Brain microvascular endothelial cell (primary cell): ENCODE measurements around the gene MYO15A.

Source experiments
- DNase-seq: peaks from one replicate; pipeline ENCODE4 v3.0.0-alpha.2; 2020
- H3K27ac ChIP-seq: fragments of 250-450 bp; sonication (Bioruptor Pico); 2 replicates; pipeline ENCODE4 v1.5.1; 2020; ENCODE audit warnings: mild to moderate bottlenecking, moderate library complexity
- H3K27me3 ChIP-seq: fragments of 250-450 bp; sonication (Bioruptor Pico); replicated peaks from 2 replicates; pipeline ENCODE4 v1.5.1; 2020; ENCODE audit warnings: mild to moderate bottlenecking
- H3K36me3 ChIP-seq: fragments of 250-450 bp; sonication (Bioruptor Pico); replicated peaks from 2 replicates; pipeline ENCODE4 v1.5.1; 2020; ENCODE audit warnings: mild to moderate bottlenecking
- H3K4me3 ChIP-seq: 2 replicates; pipeline ENCODE4 v1.5.1; 2011; ENCODE audit warnings: low read depth, mild to moderate bottlenecking, control low read depth, low read length, moderate library complexity
- in situ Hi-C: cut with HindIII; loops from 2 replicates; pipeline ENCODE4 v1.10.0; 2017; ENCODE audit warnings: low sequenced_read_pairs, low pct_ligation_motif_present
- TF ChIP-seq, protein P1 (sequence below): IDR thresholded peaks from 2 replicates; pipeline ENCODE4 v1.5.1; 2011; ENCODE audit warnings: low read depth, mild to moderate bottlenecking, moderate library complexity, low read length, control low read depth, inconsistent platforms; ENCODE audit errors: missing control alignments

Gene MYO15A

DNA sequence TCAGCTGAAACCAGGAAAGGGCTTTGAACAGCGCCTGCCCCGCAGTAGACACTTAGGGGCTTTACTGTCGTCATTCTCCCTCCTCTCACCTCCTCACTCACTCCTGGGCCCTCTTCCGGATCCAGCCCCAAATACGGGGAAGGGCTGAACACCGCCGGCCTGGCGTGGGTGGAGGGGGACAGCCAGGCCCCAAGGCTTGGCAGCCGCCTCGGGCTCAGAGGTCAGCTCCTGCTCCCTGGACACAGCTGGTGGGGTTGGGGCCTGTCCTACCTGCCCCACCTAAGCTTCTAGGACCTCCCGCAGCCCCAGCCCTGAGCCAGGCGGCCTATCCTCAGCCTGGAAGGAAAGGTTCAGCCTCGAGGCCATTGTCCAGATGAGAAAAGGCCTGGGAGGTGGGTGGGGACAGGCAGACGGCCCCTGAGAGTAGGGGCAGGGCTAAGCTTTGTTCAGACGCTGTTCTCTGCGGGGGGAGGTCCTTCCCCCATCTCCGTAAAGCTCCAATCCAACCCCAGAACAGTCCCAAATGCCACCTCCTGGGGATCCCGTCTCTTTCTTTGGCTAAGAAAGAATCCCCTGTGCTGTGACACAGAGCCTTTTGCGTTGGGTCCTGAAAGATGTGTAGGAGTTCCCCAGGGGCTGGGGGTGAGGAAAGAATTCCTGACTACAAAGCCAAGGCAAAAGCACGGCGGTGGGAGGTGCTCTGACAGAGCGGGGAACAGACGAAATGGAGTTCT, 116.0 kb downstream of the MYO15A start:
- Histone ChIP-seq H3K27ac (no peak overlapping the region), H3K4me3 (peak overlapping the region; percentile 51), H3K36me3 (no peaks in the 10 kb centered on the region), H3K27me3 (no peaks in the 10 kb centered on the region)
- no peak for DNase-seq
- TF ChIP-seq, protein P1, sequence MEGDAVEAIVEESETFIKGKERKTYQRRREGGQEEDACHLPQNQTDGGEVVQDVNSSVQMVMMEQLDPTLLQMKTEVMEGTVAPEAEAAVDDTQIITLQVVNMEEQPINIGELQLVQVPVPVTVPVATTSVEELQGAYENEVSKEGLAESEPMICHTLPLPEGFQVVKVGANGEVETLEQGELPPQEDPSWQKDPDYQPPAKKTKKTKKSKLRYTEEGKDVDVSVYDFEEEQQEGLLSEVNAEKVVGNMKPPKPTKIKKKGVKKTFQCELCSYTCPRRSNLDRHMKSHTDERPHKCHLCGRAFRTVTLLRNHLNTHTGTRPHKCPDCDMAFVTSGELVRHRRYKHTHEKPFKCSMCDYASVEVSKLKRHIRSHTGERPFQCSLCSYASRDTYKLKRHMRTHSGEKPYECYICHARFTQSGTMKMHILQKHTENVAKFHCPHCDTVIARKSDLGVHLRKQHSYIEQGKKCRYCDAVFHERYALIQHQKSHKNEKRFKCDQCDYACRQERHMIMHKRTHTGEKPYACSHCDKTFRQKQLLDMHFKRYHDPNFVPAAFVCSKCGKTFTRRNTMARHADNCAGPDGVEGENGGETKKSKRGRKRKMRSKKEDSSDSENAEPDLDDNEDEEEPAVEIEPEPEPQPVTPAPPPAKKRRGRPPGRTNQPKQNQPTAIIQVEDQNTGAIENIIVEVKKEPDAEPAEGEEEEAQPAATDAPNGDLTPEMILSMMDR, result no peak
- in situ Hi-C loops, result no loop called here

DNA sequence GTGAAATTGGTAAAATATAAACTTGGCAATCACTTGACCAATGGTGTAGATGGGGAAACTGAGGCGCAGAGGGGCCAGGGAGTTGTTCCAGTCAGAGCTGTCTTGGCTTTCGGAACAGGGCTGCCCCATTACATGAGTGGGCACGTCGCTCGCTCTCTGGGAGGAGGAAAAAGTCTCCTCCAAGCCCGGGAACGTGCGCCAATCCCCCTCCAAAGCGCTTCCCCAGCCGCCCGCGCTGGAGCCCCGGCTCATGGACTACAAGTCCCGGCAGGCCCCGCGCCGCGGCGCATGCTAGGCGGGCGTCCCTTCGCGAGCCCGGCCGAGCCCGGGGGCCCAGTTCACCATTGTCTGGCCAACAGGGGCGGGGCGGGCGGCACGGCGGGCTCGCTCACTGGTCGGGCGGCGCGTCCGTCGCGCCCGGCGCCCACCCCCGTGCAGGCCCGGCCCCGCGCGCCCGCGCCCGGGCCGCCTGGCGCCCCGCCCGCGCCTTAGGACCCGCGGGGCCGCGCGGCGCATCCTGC, 116.6 kb downstream of the MYO15A start, which contains the start of gene LLGL1:
Gene LLGL1 (plus strand): TSS at position 515 of the 521 bp plus-strand sequence. CDS start 48 bp downstream, outside the sequence.
- Histone ChIP-seq H3K27ac (no peak within 1 kb of the TSS), H3K4me3 (peak within 1 kb of the TSS; percentile 86), H3K27me3 (no peaks in the 10 kb centered on the region), H3K36me3 (no peaks in the 10 kb centered on the region)
- in situ Hi-C loops, result no loop called here
- TF ChIP-seq, protein P1, result no peak
- DNase-seq, result peak; percentile 90

DNA sequence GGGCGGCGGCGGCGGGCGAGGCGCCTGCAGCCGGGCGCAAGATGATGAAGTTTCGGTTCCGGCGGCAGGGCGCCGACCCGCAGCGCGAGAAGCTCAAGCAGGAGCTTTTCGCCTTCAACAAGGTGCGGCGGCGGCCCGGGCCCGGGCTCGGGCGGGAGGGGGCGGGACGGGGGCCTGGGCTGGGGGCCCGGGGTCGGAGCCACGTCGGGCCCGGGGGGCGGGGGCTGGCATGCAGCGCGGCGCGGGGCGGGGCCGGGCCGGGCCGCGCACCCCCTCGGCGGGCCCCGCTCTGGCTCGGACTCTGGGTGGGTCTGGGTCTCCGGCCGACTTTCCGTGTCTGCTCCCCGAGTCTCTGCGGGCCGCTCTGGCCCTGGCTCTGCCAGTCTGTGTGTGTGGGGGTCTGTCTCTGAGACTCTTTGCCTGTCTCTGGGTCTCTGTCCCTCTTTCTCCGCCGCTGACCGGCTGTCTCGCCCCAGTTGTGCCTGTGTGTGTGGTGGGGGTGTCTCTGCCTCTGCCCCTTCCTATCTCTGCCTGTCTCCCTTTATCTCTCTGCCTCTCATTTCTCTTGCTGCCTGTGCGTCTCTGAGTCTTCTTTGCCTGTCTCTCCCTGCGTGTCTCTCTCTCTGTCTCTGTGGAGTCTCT, 117.2 kb downstream of the MYO15A start:
- TF ChIP-seq, protein P1, result no peak
- Histone ChIP-seq H3K27me3 (no peaks in the 10 kb centered on the region), H3K36me3 (no peaks in the 10 kb centered on the region), H3K4me3 (peak overlapping the region; percentile 86), H3K27ac (no peak overlapping the region)
- DNase-seq, result no peak
- in situ Hi-C loops, result no loop called here

DNA sequence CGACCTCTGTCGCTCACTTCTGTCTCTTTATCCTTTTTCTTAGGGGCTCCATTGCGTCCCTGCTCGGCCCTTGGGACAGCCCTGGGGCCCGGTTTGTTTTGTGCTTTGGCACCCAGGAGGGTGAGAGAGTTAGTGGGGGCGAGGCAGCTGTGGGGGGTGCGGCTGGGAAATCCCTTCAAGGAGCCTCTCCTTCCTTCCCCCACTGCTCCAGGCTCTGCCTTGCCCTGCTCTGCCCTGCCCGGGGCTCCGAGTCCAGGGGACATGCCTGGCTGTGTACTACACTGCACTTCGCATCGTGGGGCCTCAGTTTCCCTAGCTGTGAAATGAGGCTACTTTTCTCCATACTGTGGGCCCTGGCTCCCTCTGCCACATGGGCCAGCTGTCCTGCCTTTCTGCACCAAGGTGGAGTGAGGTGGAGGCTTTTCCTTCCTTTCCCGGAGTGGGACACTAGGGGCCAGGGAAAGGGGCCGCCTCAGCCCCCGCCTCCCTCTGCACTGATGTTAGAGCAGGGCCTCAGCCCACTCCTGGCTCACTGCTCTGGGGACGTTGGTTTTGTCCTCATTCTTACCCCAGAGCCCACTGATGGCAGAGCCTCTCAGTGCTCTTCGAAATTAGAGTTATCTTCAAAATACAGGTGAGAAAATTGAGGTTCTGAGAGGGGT, 117.9 kb downstream of the MYO15A start:
- DNase-seq, result no peak
- in situ Hi-C loops, result no loop called here
- TF ChIP-seq, protein P1, result no peak

DNA sequence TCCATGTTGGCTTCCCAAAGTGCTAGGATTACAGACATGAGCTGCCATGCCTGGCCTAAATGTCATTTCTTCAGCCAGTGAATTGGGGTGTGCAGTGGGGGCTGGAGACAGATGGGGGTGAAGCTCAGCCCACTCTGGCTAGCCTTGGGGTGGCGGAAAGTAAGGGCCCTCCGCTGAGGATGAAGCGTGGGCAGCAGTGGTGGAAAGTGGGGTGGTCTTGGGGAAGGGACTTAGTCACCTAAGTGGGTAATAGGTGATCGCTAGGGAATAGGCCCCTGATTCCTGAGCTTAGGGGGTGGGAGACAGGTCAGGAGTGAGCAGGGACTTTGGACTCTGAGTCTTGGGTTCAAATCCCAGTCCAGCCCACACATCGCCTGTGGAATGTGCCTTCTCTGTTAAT, 119.1 kb downstream of the MYO15A start:
- DNase-seq, result no peak
- H3K36me3 ChIP-seq, result no peaks in the 10 kb centered on the region
- TF ChIP-seq, protein P1, result no peak
- in situ Hi-C loops, result no loop called here
- no peak overlapping the region for H3K4me3 ChIP-seq
- no peaks in the 10 kb centered on the region for H3K27me3 ChIP-seq
- no peak overlapping the region for H3K27ac ChIP-seq

More for the DNA sequence above, 117.9 kb downstream of the MYO15A start:
- H3K4me3 ChIP-seq, result peak overlapping the region; percentile 86
- H3K27me3 ChIP-seq, result no peaks in the 10 kb centered on the region
- no peaks in the 10 kb centered on the region for H3K36me3 ChIP-seq
- no peak overlapping the region for H3K27ac ChIP-seq
